Thymus (tissue), 11 donors: ENCODE data around the gene ZNF530. TPM values are rescaled to one million over a fixed set of nuclear protein-coding genes. Genes with fewer than 3 reads are reported as not detected.

Experiments
- DNase-seq, 9 donors: peaks; one replicate each; pipeline ENCODE4 v3.0.0-alpha.2; 2013; ENCODE audit warnings: low spot score in 9 of 9, low read depth in 6 of 9, missing footprints in 1 of 9
- H3K27ac ChIP-seq, 2 donors: one replicate each; pipeline ENCODE4 v1.5.1; 2013; ENCODE audit warnings: control low read depth in 1 of 2, low read depth in 1 of 2, low read length in 1 of 2, mild to moderate bottlenecking in 1 of 2, moderate library complexity in 1 of 2
- H3K27me3 ChIP-seq, 2 donors: one replicate each; pipeline ENCODE4 v1.5.1; 2013; ENCODE audit warnings: low read length in 1 of 2; ENCODE audit not compliant: control insufficient read depth in 2 of 2, insufficient read depth in 1 of 2
- H3K36me3 ChIP-seq, 2 donors: one replicate each; pipeline ENCODE4 v1.5.1; 2013; ENCODE audit warnings: low read length in 1 of 2, mild to moderate bottlenecking in 1 of 2, moderate library complexity in 1 of 2; ENCODE audit not compliant: control insufficient read depth in 2 of 2, insufficient read depth in 2 of 2
- H3K4me1 ChIP-seq, 2 donors: one replicate each; pipeline ENCODE4 v1.5.1; 2013; ENCODE audit warnings: low read length in 2 of 2; ENCODE audit not compliant: control insufficient read depth in 2 of 2, insufficient read depth in 2 of 2
- H3K4me3 ChIP-seq, 2 donors: one replicate each; pipeline ENCODE4 v1.5.1; 2013; ENCODE audit warnings: low read length in 2 of 2, control low read depth in 1 of 2, mild to moderate bottlenecking in 1 of 2
- H3K9me3 ChIP-seq, 2 donors: one replicate each; pipeline ENCODE4 v1.5.1; 2013; ENCODE audit warnings: low read length in 1 of 2, mild to moderate bottlenecking in 1 of 2; ENCODE audit not compliant: control insufficient read depth in 2 of 2, insufficient read depth in 1 of 2
- WGBS: extraction: QIAGEN DNeasy Blood & Tissue Kit; methylation state at CpG from one replicate; pipeline ENCODE4 v1.1.7; 2013; 5-methylcytosine and 5-hydroxymethylcytosine counted together
- polyA plus RNA-seq: library from polyadenylated mRNA; stranded (reverse); fragments of 200-250 nt; gene quantifications from one replicate; pipeline ENCODE4 v1.2.3, GENCODE V29; 2013
- total RNA-seq: library from RNA; stranded (reverse); fragments of 120-200 nt; gene quantifications from one replicate; pipeline ENCODE4 v1.2.4, GENCODE V29; 2013
- donor health status: healthy.

Gene ZNF530
- total and polyA plus RNA-seq, 2 donors: 3.9 to 6.2 TPM

- Histone ChIP-seq H3K27ac (no peak overlapping the region), H3K36me3 (peaks cover 0 to 3% of the 10 kb centered on the region in 2 donors), H3K27me3 (no peaks in the 10 kb centered on the region), H3K9me3 (peaks cover 16 to 40% of the 10 kb centered on the region in 2 donors), H3K4me1 (no peaks in the 10 kb centered on the region), H3K4me3 (no peak overlapping the region)
- DNase-seq: peak in 1 of 9 donors; percentile 28
- WGBS: 65% methylated on average over 7 of the region's 7 CpGs
Measured at GRCh38 chr19:57566396-57567265, 33.1 kb upstream of the ZNF530 start.

- Histone ChIP-seq H3K9me3 (peaks cover 43 to 64% of the 10 kb centered on the region in 2 donors), H3K4me1 (no peaks in the 10 kb centered on the region), H3K27me3 (no peaks in the 10 kb centered on the region), H3K4me3 (no peak overlapping the region), H3K27ac (no peak overlapping the region), H3K36me3 (peaks cover 35 to 40% of the 10 kb centered on the region in 2 donors)
- no peak for DNase-seq
Measured at GRCh38 chr19:57570707-57571106, 29.0 kb upstream of the ZNF530 start.

- no peaks in the 10 kb centered on the region for H3K4me1 ChIP-seq
- no peak overlapping the region for H3K27ac ChIP-seq
- no peaks in the 10 kb centered on the region for H3K27me3 ChIP-seq
- no peak overlapping the region for H3K4me3 ChIP-seq
- peaks cover 43 to 52% of the 10 kb centered on the region in 2 donors for H3K36me3 ChIP-seq
- H3K9me3 ChIP-seq: peaks cover 42 to 65% of the 10 kb centered on the region in 2 donors
- 99% methylated on average over 3 of the region's 3 CpGs for WGBS
- no peak for DNase-seq
Measured at GRCh38 chr19:57572415-57572947, 27.2 kb upstream of the ZNF530 start.

GRCh38 chr19:57576661-57577060 lies 23.0 kb upstream of the ZNF530 start:
- Histone ChIP-seq H3K9me3 (peaks cover 37 to 53% of the 10 kb centered on the region in 2 donors), H3K4me1 (peaks cover 8 to 11% of the 10 kb centered on the region in 2 donors), H3K27ac (no peak overlapping the region), H3K4me3 (no peak overlapping the region), H3K36me3 (peaks cover 43 to 52% of the 10 kb centered on the region in 2 donors), H3K27me3 (no peaks in the 10 kb centered on the region)
- DNase-seq: no peak

GRCh38 chr19:57578487-57579205 lies 21.0 kb upstream of the ZNF530 start, which contains the start of gene ZNF416:
TSS of gene ZNF416 (minus strand) at chr19:57578911. CDS start at chr19:57578704, 207 bp downstream.
- Histone ChIP-seq H3K4me3 (peak within 1 kb of the TSS; percentile 75 to 85), H3K27me3 (no peaks in the 10 kb centered on the region), H3K4me1 (peaks cover 13 to 18% of the 10 kb centered on the region in 2 donors), H3K27ac (peak within 1 kb of the TSS; percentile 46 to 66), H3K9me3 (peaks cover 25 to 56% of the 10 kb centered on the region in 2 donors), H3K36me3 (peaks cover 26 to 34% of the 10 kb centered on the region in 2 donors)
- DNase-seq: peak; percentile 94 to 100 (median 99)
- under 1% methylated on average over 62 of the region's 62 CpGs for WGBS

- H3K9me3 ChIP-seq: peaks cover 9 to 46% of the 10 kb centered on the region in 2 donors
- H3K4me3 ChIP-seq: peak overlapping the region; percentile 66 to 80
- H3K27me3 ChIP-seq: no peaks in the 10 kb centered on the region
- 48% methylated on average over 21 of the region's 21 CpGs for WGBS
- peaks cover 11 to 21% of the 10 kb centered on the region in 2 donors for H3K4me1 ChIP-seq
- no peak overlapping the region for H3K27ac ChIP-seq
- H3K36me3 ChIP-seq: peaks cover 4 to 7% of the 10 kb centered on the region in 2 donors
- DNase-seq: no peak
Measured at GRCh38 chr19:57583104-57583520, 16.6 kb upstream of the ZNF530 start.

GRCh38 chr19:57583521-57584416 lies 15.9 kb upstream of the ZNF530 start, which contains the start of gene ZIK1:
TSS of gene ZIK1 (plus strand) at chr19:57584145. CDS start at chr19:57584357, 212 bp downstream.
- no peaks in the 10 kb centered on the region for H3K27me3 ChIP-seq
- 5% methylated on average over 76 of the region's 76 CpGs for WGBS
- H3K36me3 ChIP-seq: peaks cover 11 to 14% of the 10 kb centered on the region in 2 donors
- H3K9me3 ChIP-seq: peaks cover 15 to 52% of the 10 kb centered on the region in 2 donors
- peak within 1 kb of the TSS; percentile 55 to 71 for H3K27ac ChIP-seq
- peak; percentile 81 to 97 (median 90) for DNase-seq
- H3K4me1 ChIP-seq: peaks cover 9 to 19% of the 10 kb centered on the region in 2 donors
- H3K4me3 ChIP-seq: peak within 1 kb of the TSS; percentile 66 to 80

- Histone ChIP-seq H3K27ac (no peak overlapping the region), H3K36me3 (peaks cover 37 to 44% of the 10 kb centered on the region in 2 donors), H3K4me3 (no peak overlapping the region), H3K4me1 (peaks cover 9 to 16% of the 10 kb centered on the region in 2 donors), H3K27me3 (no peaks in the 10 kb centered on the region), H3K9me3 (peaks cover 36 to 74% of the 10 kb centered on the region in 2 donors)
- no peak for DNase-seq
- WGBS: 96% methylated on average over 1 of the region's 1 CpG
Measured at GRCh38 chr19:57587529-57587928, 12.2 kb upstream of the ZNF530 start.
